ENCODE data around the gene SH3BP4. TPM values are rescaled to one million over a fixed set of nuclear protein-coding genes. Genes with fewer than 3 reads are reported as not detected.

Gene SH3BP4
- total and polyA plus RNA-seq, 2 of the 13 experiments (the other 11 are each of a cell fraction or from before 2014, with no cell fraction given) = 34.6 to 99.1 TPM

- no peak for TF ChIP-seq POGK (CRISPR knock-in tag; conservative IDR thresholded peaks at IDR 0.05)
- TF ChIP-seq HNF4A (CRISPR knock-in tag; IDR thresholded peaks at IDR 0.05) = no peak
- no peak for TF ChIP-seq IKZF1 (IDR thresholded peaks at IDR 0.05)
- TF ChIP-seq IKZF4 (CRISPR knock-in tag; IDR thresholded peaks at IDR 0.05; ENCODE audit: borderline replicate concordance, low read depth, not compliant biosample characterization) = no peak
- peak; percentile 92 for TF ChIP-seq SMC3 (IDR thresholded peaks at IDR 0.05; ENCODE audit: low read length)
- TF ChIP-seq TEAD2 (CRISPR knock-in tag; IDR thresholded peaks at IDR 0.05) = no peak
- TF ChIP-seq ETV6 (CRISPR knock-in tag; conservative IDR thresholded peaks at IDR 0.05) = no peak
- no peak for TF ChIP-seq ZBTB3 (CRISPR knock-in tag; IDR thresholded peaks at IDR 0.05; ENCODE audit: borderline replicate concordance, low read depth)
Observed at GRCh38 chr2:235055891-235056516, 104.2 kb downstream of the SH3BP4 start (continued).

DNA sequence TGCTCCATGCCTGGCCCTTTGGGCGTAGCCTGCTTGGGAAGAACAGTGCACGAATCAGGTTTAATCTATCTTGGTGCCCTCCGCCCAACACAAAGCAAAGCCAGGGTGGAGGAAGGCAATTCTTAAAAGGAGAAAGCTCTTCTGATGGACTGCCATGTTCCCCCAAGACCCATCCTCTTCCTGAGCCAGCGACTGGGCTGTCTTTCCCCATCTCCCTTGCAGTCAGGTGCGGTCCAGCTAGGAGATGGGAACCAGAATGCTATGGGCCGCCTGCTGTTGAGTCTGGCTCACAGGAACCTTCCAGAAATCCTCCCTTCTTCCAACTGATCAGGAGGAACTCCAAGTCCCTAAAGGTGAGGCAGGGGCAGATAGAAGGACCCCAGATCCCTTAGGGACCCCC is 105.0 kb downstream of the SH3BP4 start:
- Histone ChIP-seq H3K4me3 (replicated peaks in 1 of 3; ENCODE audit: insufficient read depth in 1 of 3, low read depth in 2 of 3, low read length in 3 of 3) (no peak overlapping the region), H3K79me2 (ENCODE audit: insufficient read depth, low read length) (no peaks in the 10 kb centered on the region), H3K27ac (ENCODE audit: extremely low read length, insufficient read depth, low read length) (no peak overlapping the region), H2AFZ (ENCODE audit: low read length) (no peak overlapping the region), H4K20me1 (ENCODE audit: insufficient read depth, low read length) (peaks cover 2% of the 10 kb centered on the region; the same call in 1 of the 2 replicates), H3K9me3 (ENCODE audit: low read length) (no peaks in the 10 kb centered on the region), H3K36me3 (replicated peaks in 1 of 2; ENCODE audit: control insufficient read depth in 1 of 2, insufficient read depth in 2 of 2, low read length in 2 of 2) (peaks cover 26 to 43% of the 10 kb centered on the region in 2 experiments), H3K4me1 (ENCODE audit: insufficient read depth, low read length) (no peaks in the 10 kb centered on the region), H3K9ac (ENCODE audit: insufficient read depth, low read depth, low read length) (no peak overlapping the region), H3K27me3 (ENCODE audit: control insufficient read depth in 1 of 2, insufficient read depth in 2 of 2, low read length in 2 of 2) (peaks cover 0 to 3% of the 10 kb centered on the region in 2 experiments; a peak in 2 of 5 replicates), H3K4me2 (ENCODE audit: low read depth, low read length) (no peak overlapping the region)
- WGBS (ENCODE audit: low lambda C conversion rate) = 98% methylated on average over 6 of the region's 6 CpGs
- CTCF ChIA-PET (ENCODE audit: low intra/inter-chr PET ratio, low total read pairs) = interaction anchor here (1.5 kb wide), 1 partner anchor 175 kb away, joined by 6 read pairs; no protein-coding TSS in a partner anchor
- POLR2A ChIA-PET = no interaction called here
- FAIRE-seq (no peak), DNase-seq (ENCODE audit: low spot score) (no peak), ATAC-seq (peak; percentile 3; the same call in 2 of the 3 replicates)
- in situ Hi-C loops (cut with HindIII; ENCODE audit: extremely low pct_ligation_motif_present, low pct_unique_long_range_greater_than_20kb) (no loop called here), intact Hi-C loops (cut with micrococcal nuclease; ENCODE audit: unreplicated experiment) (loop anchor here (1.0 to 5.0 kb wide), 5 partner anchors 49 to 506 kb away; partner anchors contain the start of gene SH3BP4)
- no TSS peak for BruUV-seq (replicated peaks)
- peak; percentile 6 for TF ChIP-seq POLR2G (IDR thresholded peaks at IDR 0.05; ENCODE audit: low read depth, low read length)
- no peak for TF ChIP-seq PRDM10 (CRISPR knock-in tag; IDR thresholded peaks at IDR 0.05; ENCODE audit: low read depth)
- no peak for TF ChIP-seq CBX5 (CRISPR knock-in tag; IDR thresholded peaks at IDR 0.05; ENCODE audit: borderline replicate concordance)
- TF ChIP-seq FOXO1 (CRISPR knock-in tag; IDR thresholded peaks at IDR 0.05) = no peak
- TF ChIP-seq ZNF275 (CRISPR knock-in tag; IDR thresholded peaks at IDR 0.05; ENCODE audit: borderline replicate concordance) = no peak
- no peak for TF ChIP-seq ZNF337 (CRISPR knock-in tag; IDR thresholded peaks at IDR 0.05; ENCODE audit: borderline replicate concordance, low read depth)
- peak; percentile 75 for TF ChIP-seq AGO2 (optimal IDR thresholded peaks at IDR 0.05; ENCODE audit: low read depth, low read length)
- TF ChIP-seq DNMT3B (CRISPR knock-in tag; conservative IDR thresholded peaks at IDR 0.05) = no peak
- TF ChIP-seq NPAS2 (CRISPR knock-in tag; IDR thresholded peaks at IDR 0.05; ENCODE audit: borderline replicate concordance) = 0 out of 2 replicates have a peak, but pooled peaks have one; percentile 55

Data from HepG2 (cell line).